BJ (cell line): ENCODE measurements around the gene KIAA0232. TPM values are rescaled to one million over a fixed set of nuclear protein-coding genes. Genes with fewer than 3 reads are reported as not detected.

Experiments used
- CTCF ChIA-PET: fragments of 350-600 bp; formaldehyde crosslinking; extraction: SDS; loops from one replicate; lab custom pipeline; 2021; ENCODE audit warnings: antibody characterized with exemption, inconsistent platforms; lab: Yijun Ruan, JAX
- POLR2A ChIA-PET: fragments of 300-600 bp; sonication (Branson Sonifier 250); formaldehyde crosslinking; extraction: SDS; loops from one replicate; lab custom pipeline; 2021; ENCODE audit warnings: antibody characterized with exemption; lab: Charles Lee
- DNase-seq: peaks from one replicate; pipeline ENCODE4 v3.0.0-alpha.2; 2011; ENCODE audit warnings: low read depth
- H3K27me3 ChIP-seq: 2 replicates; pipeline ENCODE4 v1.6.0; 2011; ENCODE audit warnings: low read length; ENCODE audit not compliant: control insufficient read depth, insufficient read depth
- H3K36me3 ChIP-seq: 2 replicates; pipeline ENCODE4 v1.5.1; 2011; ENCODE audit warnings: low read length; ENCODE audit not compliant: control insufficient read depth, insufficient read depth
- H3K4me3 ChIP-seq: 2 replicates; pipeline ENCODE4 v1.5.1; 2011; ENCODE audit warnings: low read depth, mild to moderate bottlenecking, control low read depth, low read length
- polyA plus RNA-seq: library from polyadenylated mRNA; depleted of rRNA; stranded (reverse); fragments of >200 nt; gene quantifications from 2 replicates; pipeline ENCODE4 v1.2.3, GENCODE V29; 2011
- TF ChIP-seq, protein P1 (sequence below): IDR thresholded peaks from 2 replicates; pipeline ENCODE4 v1.5.1; 2011; ENCODE audit warnings: low read depth, mild to moderate bottlenecking, control low read depth, inconsistent platforms, low read length, moderate library complexity; ENCODE audit not compliant: insufficient read depth

KIAA0232 gene
- polyA plus RNA-seq, 1 experiment: 11.0 TPM

DNA sequence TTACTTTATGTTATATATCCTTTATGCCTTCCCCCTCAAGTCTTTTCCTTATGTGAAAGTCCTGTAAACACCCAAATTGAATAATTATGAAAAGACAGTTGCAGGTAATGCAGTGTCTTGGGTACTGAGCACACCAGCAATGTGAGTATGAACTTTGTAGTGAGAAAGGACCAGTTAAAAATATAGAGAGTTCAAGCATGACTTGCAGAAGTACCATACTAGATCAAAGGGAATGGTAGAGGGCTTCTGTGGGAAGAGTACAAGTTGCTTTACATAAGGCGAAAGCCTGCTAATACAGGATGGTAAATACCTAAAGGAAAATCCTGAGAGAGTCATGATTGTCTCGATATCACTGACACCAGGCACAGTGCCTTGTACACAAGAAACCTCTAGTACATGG lies 25.7 kb downstream of the KIAA0232 start:
- TF ChIP-seq, protein P1, sequence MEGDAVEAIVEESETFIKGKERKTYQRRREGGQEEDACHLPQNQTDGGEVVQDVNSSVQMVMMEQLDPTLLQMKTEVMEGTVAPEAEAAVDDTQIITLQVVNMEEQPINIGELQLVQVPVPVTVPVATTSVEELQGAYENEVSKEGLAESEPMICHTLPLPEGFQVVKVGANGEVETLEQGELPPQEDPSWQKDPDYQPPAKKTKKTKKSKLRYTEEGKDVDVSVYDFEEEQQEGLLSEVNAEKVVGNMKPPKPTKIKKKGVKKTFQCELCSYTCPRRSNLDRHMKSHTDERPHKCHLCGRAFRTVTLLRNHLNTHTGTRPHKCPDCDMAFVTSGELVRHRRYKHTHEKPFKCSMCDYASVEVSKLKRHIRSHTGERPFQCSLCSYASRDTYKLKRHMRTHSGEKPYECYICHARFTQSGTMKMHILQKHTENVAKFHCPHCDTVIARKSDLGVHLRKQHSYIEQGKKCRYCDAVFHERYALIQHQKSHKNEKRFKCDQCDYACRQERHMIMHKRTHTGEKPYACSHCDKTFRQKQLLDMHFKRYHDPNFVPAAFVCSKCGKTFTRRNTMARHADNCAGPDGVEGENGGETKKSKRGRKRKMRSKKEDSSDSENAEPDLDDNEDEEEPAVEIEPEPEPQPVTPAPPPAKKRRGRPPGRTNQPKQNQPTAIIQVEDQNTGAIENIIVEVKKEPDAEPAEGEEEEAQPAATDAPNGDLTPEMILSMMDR: no peak
- POLR2A ChIA-PET: no interaction called here
- Histone ChIP-seq H3K36me3 (no peaks in the 10 kb centered on the region; the same call in 1 of the 2 replicates), H3K27me3 (no peaks in the 10 kb centered on the region), H3K4me3 (no peak overlapping the region)
- DNase-seq: no peak
- CTCF ChIA-PET: no interaction called here

DNA sequence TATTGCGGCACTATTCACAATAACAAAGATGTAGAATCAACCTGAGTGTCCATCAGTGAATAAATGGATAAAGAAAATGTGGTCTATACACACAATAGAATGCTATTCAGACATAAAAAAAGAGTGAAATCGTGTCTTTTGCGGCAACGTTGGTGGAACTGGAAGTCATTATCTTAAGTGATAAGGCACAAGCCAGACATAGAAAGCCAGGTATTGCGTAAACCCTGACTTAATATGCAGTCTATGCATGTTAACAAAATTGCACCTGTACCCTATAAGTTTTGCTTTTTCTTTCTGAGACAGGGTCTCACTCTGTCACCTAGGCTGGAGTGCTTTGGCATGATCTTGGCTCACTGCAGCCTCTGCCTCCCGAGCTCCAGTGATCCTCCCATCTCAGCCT lies 28.6 kb downstream of the KIAA0232 start:
- CTCF ChIA-PET: interaction anchor here (0.7 kb wide), 1 partner anchor 36 kb away, joined by 3 read pairs; no protein-coding TSS in a partner anchor
- Histone ChIP-seq H3K4me3 (no peak overlapping the region), H3K36me3 (no peaks in the 10 kb centered on the region; the same call in 1 of the 2 replicates), H3K27me3 (no peaks in the 10 kb centered on the region)
- TF ChIP-seq, protein P1: no peak
- POLR2A ChIA-PET: no interaction called here
- no peak for DNase-seq

DNA sequence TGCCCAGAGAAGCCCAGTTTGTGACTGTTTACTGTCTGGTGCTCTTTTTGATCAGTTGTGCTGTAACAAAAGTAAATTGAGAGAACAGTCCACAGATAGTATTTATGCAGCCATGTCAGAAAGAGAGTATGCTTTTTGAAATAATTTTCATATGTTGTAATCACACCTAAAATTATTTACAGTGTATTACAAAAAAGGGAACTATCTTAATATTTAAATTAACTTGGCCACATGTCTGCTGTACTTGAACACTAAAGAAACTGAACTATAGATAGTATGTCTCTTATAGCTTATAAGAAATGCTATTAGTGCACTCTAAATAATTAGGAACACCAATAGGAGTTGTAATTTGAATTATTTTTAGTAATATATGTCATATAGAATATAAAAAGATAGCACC lies 30.2 kb downstream of the KIAA0232 start:
- Histone ChIP-seq H3K27me3 (no peaks in the 10 kb centered on the region), H3K4me3 (no peak overlapping the region), H3K36me3 (no peaks in the 10 kb centered on the region; the same call in 1 of the 2 replicates)
- CTCF ChIA-PET: interaction anchor here (1.0 kb wide), 1 partner anchor 11 kb away, joined by 3 read pairs; no protein-coding TSS in a partner anchor
- POLR2A ChIA-PET: no interaction called here
- TF ChIP-seq, protein P1: no peak
- no peak for DNase-seq

DNA sequence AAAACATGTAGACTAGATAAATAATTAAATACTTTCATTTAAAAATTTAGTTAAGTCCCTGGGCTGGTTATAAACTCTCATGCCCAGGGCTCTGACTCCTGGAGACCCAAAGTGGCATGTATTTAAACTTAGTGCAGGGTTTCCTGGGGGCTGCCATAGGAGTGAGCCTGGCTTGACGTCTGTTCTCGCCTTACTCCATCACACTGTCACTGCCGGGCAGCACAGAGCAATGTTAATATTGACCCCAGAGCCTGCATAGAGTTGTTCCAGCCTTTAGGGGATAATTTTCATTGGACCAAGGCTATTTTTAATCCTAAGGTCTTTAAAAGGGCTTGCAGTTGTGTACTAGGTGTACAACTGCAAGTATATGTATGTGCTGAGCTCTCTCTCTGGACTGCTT lies 31.2 kb downstream of the KIAA0232 start:
- TF ChIP-seq, protein P1: no peak
- Histone ChIP-seq H3K27me3 (no peaks in the 10 kb centered on the region), H3K4me3 (no peak overlapping the region), H3K36me3 (no peaks in the 10 kb centered on the region; the same call in 1 of the 2 replicates)
- no peak for DNase-seq
- CTCF ChIA-PET: no interaction called here
- POLR2A ChIA-PET: no interaction called here

DNA sequence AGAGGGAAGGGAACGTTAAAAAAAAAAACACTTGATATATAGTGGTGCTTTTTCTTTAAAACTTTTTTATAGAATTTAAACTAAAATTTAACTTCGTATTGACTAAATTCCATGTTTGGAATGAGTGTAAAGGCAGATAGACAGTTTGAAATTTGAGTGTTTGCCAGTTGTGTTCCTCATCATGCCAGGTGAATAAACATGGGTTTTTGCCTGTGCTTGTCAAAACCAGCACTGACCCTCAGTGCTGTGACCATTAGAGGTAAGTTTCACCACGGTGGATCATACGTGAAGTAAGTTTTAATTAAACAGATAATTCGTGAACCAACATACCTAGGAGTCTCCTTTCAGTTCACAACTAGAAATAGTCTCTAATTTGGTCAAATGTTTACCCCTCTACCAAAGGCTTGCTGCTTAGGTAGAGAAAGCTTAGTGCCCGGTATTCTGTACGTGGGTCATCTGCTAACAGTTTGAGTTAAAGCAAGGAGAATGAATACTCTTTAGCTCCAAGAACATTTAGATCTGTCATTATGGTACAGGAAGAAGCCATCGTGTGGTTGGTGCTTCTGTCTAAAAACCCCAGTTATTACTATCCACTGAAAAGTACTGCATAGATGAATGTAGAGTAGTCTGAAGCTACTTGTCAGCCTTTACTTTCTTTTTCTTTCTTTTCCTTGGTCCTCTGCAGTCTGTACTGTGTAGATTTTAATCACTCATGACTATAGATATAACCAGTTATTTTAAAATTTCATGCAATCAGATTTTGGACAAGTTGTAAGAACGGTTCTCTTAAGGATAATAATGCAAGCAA lies 32.7 kb downstream of the KIAA0232 start:
- ChIA-PET POLR2A (no interaction called here), CTCF (no interaction called here)
- Histone ChIP-seq H3K4me3 (no peak overlapping the region), H3K27me3 (no peaks in the 10 kb centered on the region), H3K36me3 (no peaks in the 10 kb centered on the region; the same call in 1 of the 2 replicates)
- no peak for DNase-seq
- TF ChIP-seq, protein P1: no peak
